Smooth muscle cell (in vitro differentiated cells): ENCODE measurements around the gene SYNRG. TPM values are rescaled to one million over a fixed set of nuclear protein-coding genes. Genes with fewer than 3 reads are reported as not detected.
A peak's percentile ranks its signal among the peaks of the same experiment; 100 is the strongest.

Source experiments
- DNase-seq: peaks from one replicate; lab custom pipeline; 2025; ENCODE audit not compliant: unreplicated experiment; lab: John Stamatoyannopoulos, UW
- H2AFZ ChIP-seq: fragments of 200-600 bp; sonication (generic); 2 replicates; pipeline ENCODE4 v1.6.0; 2016; ENCODE audit warnings: antibody characterized with exemption, low read depth, mild to moderate bottlenecking
- H3F3A ChIP-seq: fragments of 200-600 bp; sonication (generic); 2 replicates; pipeline ENCODE4 v1.6.0; 2017; ENCODE audit warnings: antibody characterized with exemption, low read depth
- H3K27ac ChIP-seq: fragments of 200-600 bp; sonication (generic); 2 replicates; pipeline ENCODE4 v1.5.1; 2016; ENCODE audit warnings: low read depth, mild to moderate bottlenecking
- H3K27me3 ChIP-seq: fragments of 200-600 bp; sonication (generic); 2 replicates; pipeline ENCODE4 v1.6.1; 2016; ENCODE audit warnings: low read depth, mild to moderate bottlenecking
- H3K36me3 ChIP-seq: fragments of 200-600 bp; sonication (generic); 2 replicates; pipeline ENCODE4 v1.5.1; 2016; ENCODE audit warnings: low read depth
- H3K4me1 ChIP-seq: fragments of 200-600 bp; sonication (generic); 2 replicates; pipeline ENCODE4 v1.5.1; 2016; ENCODE audit warnings: low read depth
- H3K4me2 ChIP-seq: fragments of 200-600 bp; sonication (generic); 2 replicates; pipeline ENCODE4 v1.6.0; 2016; ENCODE audit warnings: mild to moderate bottlenecking
- H3K4me3 ChIP-seq: fragments of 200-600 bp; sonication (generic); 2 replicates; pipeline ENCODE4 v1.5.1; 2016; ENCODE audit warnings: mild to moderate bottlenecking
- H3K79me2 ChIP-seq: fragments of 200-600 bp; sonication (generic); 2 replicates; pipeline ENCODE4 v1.6.0; 2016; ENCODE audit warnings: low read depth, mild to moderate bottlenecking
- H3K9ac ChIP-seq: fragments of 200-600 bp; sonication (generic); 2 replicates; pipeline ENCODE4 v1.6.0; 2016; ENCODE audit warnings: low read depth
- H3K9me3 ChIP-seq: fragments of 200-600 bp; sonication (generic); replicated peaks from 2 replicates; pipeline ENCODE4 v1.5.1; 2016; ENCODE audit warnings: low read depth
- H4K20me1 ChIP-seq: fragments of 200-600 bp; sonication (generic); 2 replicates; pipeline ENCODE4 v1.6.0; 2016; ENCODE audit warnings: low read depth
- CTCF ChIP-seq: fragments of 200-600 bp; sonication (generic); IDR thresholded peaks from 2 replicates; pipeline ENCODE4 v1.5.1; 2017; ENCODE audit warnings: borderline replicate concordance, mild to moderate bottlenecking, antibody characterized with exemption; ENCODE audit not compliant: insufficient read depth, poor library complexity, severe bottlenecking
- WGBS: methylation state at CpG from one replicate; pipeline ENCODE4 v1.1.7; 2016; ENCODE audit warnings: low lambda C conversion rate; 5-methylcytosine and 5-hydroxymethylcytosine counted together
- polyA plus RNA-seq: library from polyadenylated mRNA; unstranded; fragments of >200 nt; fragmentation: Nextera tagmentation; extraction: Ambion mirVana; gene quantifications from 2 replicates; pipeline ENCODE4 v1.2.1, GENCODE V29; 2016
- total RNA-seq: library from RNA; depleted of rRNA; stranded (reverse); fragments of >200 nt; gene quantifications from 2 replicates; pipeline ENCODE4 v1.2.3, GENCODE V29; 2014

Gene SYNRG
- total and polyA plus RNA-seq, 2 experiments from 2014 or later = 16.2 to 18.9 TPM

- peaks cover 7% of the 10 kb centered on the region for H3K79me2 ChIP-seq
- WGBS = 77% methylated on average over 8 of the region's 8 CpGs
- no peaks in the 10 kb centered on the region for H3K27me3 ChIP-seq
- no peak overlapping the region for H3K9ac ChIP-seq
- no peaks in the 10 kb centered on the region for H3K4me1 ChIP-seq
- H2AFZ ChIP-seq = no peak overlapping the region
- peak; percentile 41 for TF ChIP-seq CTCF
- peaks cover 13% of the 10 kb centered on the region for H4K20me1 ChIP-seq
- H3K27ac ChIP-seq = no peak overlapping the region
- H3K4me3 ChIP-seq = no peak overlapping the region
- no peaks in the 10 kb centered on the region for H3F3A ChIP-seq
- no peak overlapping the region for H3K4me2 ChIP-seq
- peaks cover 42% of the 10 kb centered on the region for H3K36me3 ChIP-seq
- H3K9me3 ChIP-seq = peaks cover 3% of the 10 kb centered on the region
- no peak for DNase-seq
Measured at GRCh38 chr17:37570527-37571093, 38.6 kb downstream of the SYNRG start.

GRCh38 chr17:37568350-37569053 lies 40.7 kb downstream of the SYNRG start:
- 99% methylated on average over 2 of the region's 2 CpGs for WGBS
- Histone ChIP-seq H3K9me3 (no peaks in the 10 kb centered on the region), H3K4me1 (no peaks in the 10 kb centered on the region), H3K4me2 (no peak overlapping the region), H3K27me3 (no peaks in the 10 kb centered on the region), H2AFZ (no peak overlapping the region), H3K9ac (no peak overlapping the region), H3K4me3 (no peak overlapping the region), H3K79me2 (peaks cover 1% of the 10 kb centered on the region), H4K20me1 (peaks cover 13% of the 10 kb centered on the region), H3K27ac (no peak overlapping the region), H3F3A (no peaks in the 10 kb centered on the region), H3K36me3 (peaks cover 32% of the 10 kb centered on the region)
- TF ChIP-seq CTCF = no peak
- DNase-seq = no peak

GRCh38 chr17:37567538-37567937 lies 41.7 kb downstream of the SYNRG start:
- Histone ChIP-seq H3K79me2 (no peaks in the 10 kb centered on the region), H3K4me2 (no peak overlapping the region), H3K9ac (no peak overlapping the region), H3K27me3 (no peaks in the 10 kb centered on the region), H4K20me1 (peaks cover 13% of the 10 kb centered on the region), H3F3A (no peaks in the 10 kb centered on the region), H3K27ac (no peak overlapping the region), H3K4me1 (no peaks in the 10 kb centered on the region), H3K9me3 (no peaks in the 10 kb centered on the region), H2AFZ (no peak overlapping the region), H3K4me3 (no peak overlapping the region), H3K36me3 (peaks cover 32% of the 10 kb centered on the region)
- WGBS = 94% methylated on average over 4 of the region's 4 CpGs
- no peak for TF ChIP-seq CTCF
- DNase-seq = no peak
